Measurements from ENCODE around the gene DIP2A.

Gene DIP2A

DNA sequence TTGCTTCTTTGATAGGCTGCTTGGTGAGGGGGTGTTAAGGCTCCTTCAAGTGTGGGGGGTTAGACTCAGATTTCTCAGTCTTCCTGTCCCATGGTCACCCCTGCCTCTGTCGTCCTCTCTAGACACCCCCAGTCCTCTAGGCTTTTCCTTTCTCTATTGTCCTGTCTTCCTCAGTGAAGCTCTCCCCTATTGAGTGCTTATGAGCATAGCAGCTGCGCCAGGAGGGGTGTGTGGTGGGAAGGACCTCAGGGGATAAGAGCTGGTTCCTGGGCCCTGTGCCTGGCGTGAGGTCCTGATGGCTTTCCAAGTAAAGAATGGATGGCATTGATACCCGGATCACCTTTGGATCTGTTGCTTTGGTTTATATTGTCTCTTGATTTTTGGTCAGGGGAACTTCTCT, 69.1 kb downstream of the DIP2A start:
- no peak for DNase-seq (ENCODE audit: low spot score)

DNA sequence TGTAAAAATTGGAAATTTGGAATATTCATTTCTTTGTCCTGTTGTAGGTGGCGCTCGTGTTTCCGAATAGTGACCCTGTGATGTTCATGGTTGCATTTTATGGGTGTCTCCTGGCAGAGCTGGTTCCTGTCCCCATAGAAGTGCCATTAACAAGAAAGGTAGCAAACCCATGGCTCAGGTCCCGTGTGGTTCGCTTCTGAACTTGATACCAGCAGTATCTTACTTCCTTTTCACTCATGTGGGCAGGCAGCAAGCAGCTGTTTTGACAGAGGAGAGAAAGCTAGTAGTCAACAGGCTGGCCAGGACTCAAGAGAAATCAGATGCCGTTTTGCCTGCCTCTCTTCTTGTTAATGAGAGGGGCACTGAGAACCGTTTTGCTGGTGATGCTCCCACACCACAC, 73.4 kb downstream of the DIP2A start:
- DNase-seq (ENCODE audit: low spot score): no peak

DNA sequence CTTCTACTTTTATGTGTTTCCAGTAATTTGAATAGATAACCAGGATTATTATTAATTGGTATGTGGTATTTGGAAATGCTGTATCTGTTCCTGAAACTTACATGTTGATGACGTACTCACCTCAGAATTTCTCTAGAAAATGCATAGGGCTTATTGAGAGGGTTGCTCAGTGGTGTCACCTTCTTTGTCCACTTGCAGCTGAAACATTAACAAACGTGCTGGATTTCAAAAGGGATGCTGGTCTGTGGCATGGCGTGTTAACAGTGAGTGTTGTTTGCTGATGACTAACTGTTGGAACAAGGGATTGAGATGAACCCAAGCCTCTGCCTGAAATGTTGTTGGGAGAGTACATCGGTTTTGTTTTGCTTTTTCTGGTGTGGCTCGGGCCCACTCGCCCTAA, 78.3 kb downstream of the DIP2A start:
- no peak for DNase-seq (ENCODE audit: low spot score)

DNA sequence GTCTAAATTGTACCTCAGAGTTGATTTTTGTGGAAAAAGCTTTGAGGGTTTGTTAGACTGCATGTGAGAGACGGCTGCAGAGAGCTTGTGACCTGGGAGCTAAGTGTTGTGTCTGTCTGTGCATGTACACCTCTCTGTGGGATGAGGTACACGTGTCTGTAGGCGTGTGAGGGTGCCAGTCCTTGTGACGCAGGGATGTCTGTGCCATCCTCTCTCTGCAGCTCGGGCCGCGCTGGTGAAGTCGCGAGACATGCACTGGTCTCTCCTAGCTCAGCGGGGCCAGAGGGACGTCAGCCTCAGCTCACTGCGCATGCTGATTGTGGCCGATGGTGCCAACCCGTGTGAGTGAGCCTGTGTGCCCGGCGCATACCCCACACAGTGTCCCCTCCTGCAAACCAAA, 79.6 kb downstream of the DIP2A start:
- DNase-seq (ENCODE audit: low spot score): no peak

DNA sequence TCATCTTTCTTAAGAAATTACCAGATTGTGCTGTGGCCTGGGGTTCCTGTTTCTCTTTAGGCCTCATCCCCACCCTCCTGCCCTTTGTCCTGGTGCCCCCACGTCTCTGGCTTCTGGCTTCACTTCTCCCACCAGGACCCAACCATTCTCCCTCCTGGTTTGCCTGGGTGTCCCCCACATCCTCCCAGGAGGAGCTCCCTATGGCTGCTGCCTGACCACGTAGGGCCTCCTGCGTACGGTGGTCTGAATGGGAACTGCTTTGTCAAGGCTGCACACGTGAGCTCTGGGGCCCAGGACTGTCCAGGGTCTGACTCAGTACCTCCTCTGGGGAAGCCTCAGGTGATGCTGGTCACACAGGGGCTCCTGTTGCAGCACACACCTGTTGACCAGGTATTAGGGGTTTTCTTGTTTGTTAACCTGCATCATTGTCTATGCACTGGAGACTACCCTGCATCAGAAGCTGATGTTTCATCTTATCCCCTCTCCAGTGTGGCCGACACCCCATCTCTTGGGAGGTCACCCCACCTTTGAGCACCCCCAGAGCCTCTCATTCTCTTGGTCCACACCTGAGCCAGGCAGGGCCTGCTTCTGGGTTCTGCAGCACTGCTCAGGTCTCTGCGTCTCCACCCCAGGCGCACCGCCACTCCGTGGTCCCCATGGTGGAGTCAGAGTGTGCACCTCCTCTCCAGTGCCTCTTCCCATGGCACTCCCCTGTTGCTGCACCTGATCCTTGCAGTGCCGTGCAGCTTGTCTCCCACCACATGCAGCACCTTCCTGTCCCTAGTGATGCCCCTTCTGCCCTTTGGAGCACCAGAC, 80.4 kb downstream of the DIP2A start:
- no peak for DNase-seq (ENCODE audit: low spot score)

DNA sequence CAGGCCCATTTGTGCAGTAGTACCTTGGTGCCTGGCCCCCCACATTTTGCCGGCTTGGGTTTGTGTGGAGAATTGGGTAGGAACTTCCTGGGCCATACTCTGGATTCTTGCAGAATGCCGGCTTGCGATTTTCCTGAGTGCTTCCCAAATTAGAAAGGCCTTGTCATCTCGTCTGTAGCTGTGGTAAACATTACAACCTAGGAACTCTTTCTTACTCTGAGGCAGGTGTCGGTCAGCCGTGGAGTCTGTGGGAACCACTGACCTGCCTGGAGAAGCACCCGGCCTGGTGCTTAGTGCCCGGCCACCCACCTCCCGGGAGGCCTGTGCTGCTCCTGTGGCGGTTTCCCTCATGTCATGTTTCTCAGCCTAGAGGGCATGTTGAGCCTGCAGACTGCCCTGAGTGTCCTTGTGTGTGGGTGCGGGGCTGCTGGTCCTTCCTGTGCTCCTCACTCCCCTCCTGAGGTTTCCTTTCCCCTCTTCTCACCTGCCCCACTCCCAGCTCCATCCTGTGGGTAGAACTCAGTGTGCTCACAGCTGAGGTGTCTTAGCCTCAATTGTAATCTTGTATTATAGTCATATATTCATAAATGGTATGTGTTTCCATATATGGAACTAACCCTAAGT, 81.5 kb downstream of the DIP2A start:
- no peak for DNase-seq (ENCODE audit: low spot score)

DNA sequence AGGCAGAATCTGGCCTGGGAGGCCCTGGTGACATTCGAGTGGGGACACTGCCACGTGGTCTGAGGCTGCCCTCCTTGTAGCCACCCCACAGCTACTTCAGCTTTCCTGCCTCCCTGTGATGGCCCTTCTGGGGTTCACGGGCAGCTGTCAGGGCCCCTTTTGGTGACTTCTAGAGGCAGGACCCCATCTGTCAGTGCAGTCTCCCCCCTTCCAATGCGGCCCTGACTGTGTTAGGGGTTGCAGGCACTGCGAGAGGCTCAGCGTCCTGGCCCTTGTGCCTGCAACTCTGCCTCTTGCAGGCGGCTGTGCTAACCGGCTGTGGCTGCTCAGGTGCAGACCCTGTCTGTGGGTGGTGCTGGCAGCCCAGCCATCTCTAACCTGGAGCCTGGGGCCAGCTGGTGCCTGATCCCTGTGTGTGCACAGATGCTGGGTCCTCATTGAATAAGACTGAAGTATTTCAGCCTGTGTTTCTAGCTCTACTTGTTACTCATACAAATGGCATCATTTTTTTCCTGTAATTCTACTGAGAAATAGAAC, 84.0 kb downstream of the DIP2A start:
- DNase-seq (ENCODE audit: low spot score): no peak

DNA sequence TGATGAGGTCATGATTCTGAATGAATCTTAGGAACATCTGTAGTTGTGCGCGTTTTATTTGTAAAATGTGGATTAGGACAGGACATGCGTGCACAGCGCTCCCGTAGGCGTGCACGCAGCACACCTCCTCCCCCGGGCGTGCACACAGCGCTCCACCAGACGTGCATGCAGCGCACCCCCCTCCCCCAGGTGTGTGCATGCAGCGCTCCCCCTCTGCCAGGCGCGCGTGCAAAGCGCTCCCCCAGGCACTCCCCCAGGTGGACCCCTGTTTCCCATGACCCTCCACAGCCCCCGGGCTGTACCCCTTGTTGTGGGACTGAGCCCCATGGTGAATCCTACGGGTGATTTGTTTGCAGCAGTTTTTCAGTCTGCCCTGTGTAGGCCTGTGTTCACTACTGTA, 84.6 kb downstream of the DIP2A start:
- no peak for DNase-seq (ENCODE audit: low spot score)

DNA sequence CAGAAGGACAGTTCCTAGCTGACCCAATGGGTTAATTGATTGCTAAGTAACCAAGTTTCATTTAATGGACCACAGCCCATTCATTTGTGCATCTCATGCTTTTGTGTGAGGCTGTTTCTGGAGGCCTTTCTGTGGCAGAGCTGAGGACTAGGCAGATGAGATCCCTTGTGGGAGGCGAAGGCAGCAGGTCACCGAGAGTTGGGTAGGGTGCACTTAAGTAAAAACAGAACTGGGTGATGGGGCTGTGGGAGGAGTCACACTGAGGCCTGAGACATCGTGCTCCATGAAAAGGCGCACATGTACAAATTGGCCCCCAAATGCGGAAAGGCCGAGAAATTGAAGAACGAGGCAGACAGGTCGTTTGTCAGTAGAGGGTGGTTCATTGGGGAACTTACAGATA, 85.3 kb downstream of the DIP2A start:
- DNase-seq (ENCODE audit: low spot score): no peak

DNA sequence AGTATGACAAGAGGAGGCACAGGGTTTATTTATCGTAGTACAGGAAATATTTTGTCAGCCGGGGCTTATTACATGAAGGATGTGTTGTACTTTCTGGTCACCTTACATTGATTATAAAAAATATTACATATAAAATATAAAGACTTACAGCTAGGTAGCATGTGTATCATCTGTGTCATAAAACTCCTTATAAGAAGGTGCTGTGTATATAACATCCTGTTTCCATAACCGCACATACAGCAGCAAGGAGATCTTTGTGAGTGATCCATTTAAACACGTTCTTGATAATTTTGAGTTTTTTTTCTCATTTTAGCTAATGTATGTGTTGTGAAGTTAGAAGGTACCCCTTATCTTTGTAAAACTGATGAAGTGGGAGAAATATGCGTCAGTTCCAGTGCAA, 86.1 kb downstream of the DIP2A start:
- DNase-seq (ENCODE audit: low spot score): no peak

DNA sequence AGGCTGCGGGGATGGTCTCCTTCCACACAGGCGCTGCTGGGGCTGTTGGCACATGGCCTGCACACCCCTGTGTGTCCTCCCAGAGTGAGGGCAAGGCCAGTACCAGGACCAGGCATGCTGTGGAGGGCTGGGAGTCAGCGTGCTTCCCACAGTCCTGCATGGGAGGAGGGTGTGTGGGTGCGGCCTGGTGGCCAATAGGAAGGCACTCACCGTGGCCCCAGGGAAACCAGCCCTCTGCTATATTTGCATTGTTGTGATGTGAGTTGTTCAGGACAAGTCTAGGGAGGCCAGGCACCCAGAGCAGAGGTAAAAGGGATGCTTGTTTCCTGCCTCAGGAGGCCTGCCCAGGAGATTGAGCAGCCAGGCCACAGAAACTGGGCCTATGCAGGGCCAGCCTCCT, 86.7 kb downstream of the DIP2A start:
- no peak for DNase-seq (ENCODE audit: low spot score)

DNA sequence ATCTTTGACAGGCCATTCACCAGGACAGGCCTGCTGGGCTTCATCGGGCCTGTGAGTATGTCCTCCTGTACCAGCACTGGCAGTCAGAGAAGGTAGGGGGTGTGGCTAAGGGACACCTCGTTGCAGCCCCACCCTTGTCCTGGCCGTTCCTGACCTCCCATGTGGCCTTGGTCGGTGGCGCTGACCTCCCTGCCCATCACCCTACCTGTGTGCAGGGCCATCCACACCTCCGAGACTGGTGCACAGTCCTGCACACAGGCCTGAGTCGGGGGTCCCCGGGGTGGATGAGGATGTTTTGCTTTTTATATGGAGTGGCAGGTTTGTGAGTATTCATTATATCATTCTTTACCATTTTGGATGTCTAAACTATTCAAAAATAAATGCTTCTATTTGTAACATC, 87.2 kb downstream of the DIP2A start:
- no peak for DNase-seq (ENCODE audit: low spot score)

DNA sequence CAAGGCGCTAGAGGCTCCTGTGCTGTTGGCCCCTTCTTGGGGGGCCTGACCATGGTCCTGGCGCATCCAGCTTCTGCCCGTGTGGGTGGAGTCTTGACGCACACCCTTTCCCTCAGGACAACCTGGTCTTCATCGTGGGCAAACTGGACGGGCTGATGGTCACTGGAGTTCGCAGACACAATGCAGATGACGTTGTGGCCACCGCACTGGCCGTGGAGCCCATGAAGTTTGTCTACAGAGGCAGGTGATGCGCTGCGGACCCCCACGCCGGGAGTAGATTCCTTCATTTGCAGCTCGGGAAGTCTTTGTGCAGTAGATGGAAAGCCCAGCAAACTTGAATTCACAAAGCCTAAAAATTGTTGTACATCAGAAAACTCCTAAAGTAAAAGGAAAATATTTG, 88.1 kb downstream of the DIP2A start:
- DNase-seq (ENCODE audit: low spot score): no peak

DNA sequence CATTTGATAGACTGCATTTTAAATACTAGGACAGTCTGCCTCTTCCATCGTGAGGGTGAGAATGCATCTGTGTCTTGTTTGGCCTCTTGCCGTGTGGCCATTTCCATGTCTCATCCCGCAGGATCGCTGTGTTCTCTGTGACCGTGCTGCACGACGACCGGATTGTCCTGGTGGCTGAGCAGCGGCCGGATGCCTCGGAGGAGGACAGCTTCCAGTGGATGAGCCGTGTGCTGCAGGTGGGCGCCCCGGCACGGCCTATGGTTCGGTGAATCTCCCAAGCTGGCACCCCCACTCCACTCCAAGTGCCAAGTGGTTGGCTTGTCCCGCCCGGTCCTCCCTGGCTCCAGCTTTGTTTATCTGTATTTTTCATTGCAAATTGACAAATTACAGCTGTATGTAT, 91.0 kb downstream of the DIP2A start:
- DNase-seq (ENCODE audit: low spot score): no peak

DNA sequence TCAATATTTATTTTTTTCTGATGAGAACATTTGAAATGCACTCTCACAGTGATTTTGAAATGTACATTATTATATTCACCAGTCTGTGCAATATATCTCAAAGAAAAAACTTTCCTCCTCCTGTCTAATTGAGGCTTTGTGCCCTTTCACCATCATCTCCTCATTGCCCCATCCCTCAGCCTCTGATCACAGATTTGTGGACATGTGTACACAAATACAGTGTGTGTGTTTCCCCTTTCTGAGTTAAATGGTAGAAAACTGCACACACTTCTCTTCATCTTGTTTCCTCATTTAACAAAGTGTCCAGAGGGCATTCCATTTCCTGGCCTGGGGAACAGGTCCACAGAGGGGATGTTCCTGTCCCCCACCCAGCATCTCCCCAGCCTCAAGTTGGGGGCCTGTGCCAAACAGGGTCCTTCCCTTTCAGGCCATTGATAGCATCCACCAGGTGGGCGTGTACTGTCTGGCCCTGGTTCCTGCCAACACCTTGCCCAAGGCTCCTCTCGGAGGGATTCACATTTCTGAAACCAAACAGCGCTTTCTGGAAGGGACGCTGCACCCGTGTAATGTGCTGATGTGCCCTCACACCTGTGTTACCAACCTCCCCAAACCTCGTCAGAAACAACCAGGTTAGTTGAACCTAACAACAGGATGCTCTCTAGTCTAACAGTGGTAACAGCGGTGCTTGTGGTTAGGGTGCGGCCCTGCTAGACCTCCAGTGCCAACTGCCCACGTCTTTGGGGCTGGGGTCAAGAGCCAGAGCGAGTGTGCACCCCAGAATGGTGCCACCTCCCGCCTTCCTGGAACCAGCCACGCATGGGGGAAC, 91.6 kb downstream of the DIP2A start:
- DNase-seq (ENCODE audit: low spot score): no peak

DNA sequence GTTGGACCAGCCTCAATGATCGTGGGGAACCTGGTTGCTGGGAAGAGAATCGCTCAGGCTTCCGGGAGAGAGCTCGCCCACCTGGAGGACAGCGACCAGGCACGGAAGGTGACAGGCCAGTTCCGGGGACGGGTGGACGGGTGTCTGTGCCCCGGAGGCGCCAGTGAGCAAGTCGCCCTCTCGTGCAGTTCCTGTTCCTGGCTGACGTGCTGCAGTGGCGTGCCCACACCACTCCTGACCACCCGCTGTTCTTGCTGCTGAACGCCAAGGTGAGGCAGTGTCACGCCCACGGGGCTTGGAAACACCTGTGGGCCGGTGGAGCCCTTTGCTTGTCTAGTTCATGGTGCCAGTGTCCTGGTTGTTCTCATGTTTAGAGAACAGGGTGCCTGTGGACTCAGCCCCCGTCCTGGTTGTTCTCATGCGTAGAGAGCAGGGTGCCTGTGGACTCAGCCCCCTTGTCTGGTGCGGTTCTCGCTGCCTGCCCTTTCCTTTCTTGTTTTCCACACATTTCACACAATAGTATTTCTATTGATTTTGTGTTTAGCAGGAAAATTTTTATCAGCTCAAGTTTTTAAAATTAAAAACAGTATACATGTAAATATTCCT, 93.0 kb downstream of the DIP2A start:
- no peak for DNase-seq (ENCODE audit: low spot score)

DNA sequence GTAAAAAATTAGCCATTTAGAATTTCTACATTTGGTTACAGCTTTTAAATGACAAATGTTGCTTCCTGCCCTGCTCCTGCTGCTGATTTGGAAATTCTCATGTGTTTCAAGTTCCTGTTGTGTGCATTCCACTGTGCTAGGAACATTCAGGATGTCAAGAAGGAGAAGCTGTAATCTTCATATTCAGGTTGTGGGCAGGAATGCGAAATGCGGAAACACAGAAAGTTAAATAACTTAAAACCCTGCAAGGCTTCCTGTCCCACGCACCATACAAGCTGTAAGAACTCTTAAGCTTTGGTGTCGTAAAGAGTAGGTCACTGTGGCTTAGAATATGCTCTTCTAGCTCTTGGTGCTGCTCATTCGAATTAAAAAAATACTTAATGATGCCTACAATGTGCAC, 93.6 kb downstream of the DIP2A start:
- DNase-seq (ENCODE audit: low spot score): peak; percentile 27

DNA sequence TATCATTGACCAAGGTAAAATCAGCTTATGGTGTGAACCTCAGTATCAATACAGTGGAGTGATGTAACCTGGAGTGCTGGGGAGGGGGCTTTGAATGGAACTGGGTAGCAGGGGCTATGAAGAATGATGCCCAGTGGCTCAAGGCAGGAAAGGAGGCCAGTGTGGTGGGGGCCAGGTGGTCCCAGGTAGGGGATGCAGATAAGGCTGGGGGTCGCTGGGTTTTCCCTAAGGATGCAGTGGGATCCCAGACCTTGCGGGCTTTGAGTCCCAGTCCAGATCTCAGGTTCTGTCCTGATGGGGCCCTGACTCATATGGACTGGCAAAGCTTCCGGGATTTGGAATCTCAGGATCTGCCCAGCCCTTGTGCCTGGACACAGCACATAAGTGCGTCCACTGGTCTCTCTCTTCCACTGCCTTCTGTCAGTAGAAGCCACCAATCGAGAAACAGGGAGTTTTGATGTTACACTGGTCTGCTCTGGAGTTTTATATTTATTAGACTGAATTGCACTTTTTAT, 94.2 kb downstream of the DIP2A start:
- DNase-seq (ENCODE audit: low spot score): no peak

DNA sequence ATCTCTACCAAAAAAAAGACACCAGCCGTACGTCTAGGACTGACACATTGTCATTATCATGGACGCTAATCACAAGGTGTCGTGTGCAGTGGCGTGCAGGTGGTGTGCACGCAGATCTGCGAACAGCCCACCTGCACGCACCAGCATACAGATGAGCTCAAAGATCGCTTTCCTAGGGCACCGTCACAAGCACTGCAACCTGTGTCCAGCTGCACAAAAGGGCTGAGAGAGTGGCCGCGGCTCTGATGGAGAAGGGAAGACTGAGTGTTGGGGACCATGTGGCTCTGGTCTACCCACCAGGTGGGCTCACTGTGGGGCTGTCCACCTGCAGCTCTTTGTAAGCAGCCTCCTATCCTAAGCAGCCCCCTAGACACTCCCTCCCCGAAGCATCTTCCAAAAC, 95.3 kb downstream of the DIP2A start:
- no peak for DNase-seq (ENCODE audit: low spot score)

DNA sequence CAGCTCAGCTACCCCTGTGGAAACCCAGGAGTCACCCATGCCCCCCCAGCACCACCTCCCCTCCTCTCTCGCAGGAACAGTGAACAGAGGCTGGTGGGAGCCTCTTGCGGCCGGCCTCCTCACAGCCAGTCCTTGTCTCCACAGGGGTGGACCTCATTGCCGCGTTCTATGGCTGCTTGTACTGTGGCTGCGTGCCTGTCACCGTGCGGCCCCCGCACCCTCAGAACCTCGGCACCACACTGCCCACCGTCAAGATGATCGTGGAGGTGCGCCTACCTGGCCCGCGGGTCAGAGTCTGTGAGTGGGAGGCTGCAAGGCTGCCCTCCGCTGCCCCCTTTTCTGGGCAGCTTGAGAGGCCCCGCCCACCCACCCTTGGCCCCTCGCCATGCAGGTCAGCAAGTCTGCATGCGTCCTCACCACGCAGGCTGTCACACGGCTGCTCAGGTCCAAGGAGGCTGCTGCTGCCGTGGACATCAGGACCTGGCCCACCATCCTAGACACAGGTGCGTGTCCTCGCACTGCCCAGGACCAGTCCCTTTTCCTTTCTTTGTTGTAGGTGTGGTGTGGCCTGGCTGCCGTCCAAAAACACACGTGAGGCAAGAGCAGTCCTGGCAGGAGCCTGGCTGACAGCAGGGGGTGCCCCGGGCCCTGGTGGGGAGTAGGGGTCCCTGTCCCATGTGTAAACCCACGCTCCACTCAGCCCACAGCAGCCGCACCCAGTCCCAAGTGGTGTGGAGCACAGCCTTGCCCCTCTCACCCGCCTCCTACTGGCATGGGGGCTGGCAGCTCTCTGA, 95.9 kb downstream of the DIP2A start:
- no peak for DNase-seq (ENCODE audit: low spot score)

DNA sequence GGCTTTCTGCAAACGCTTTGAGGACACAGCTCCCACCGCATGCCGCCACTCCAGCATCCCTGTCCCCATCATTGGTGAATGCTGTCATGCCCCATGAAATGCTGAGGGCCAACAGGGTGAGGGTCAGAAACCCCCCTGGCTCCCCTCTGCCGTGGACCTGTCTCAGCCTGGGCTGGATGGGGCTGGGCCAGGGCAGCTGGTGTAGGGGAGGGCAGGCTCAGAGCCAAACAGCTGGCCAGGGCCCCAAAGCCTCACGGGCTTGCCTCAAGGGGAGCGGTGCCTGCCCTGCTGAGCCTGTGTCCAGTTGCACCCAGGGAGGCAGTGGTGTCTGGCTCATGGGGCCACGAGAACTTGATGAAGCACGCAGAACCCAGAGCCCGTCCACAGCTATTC, 96.5 kb downstream of the DIP2A start:
- no peak for DNase-seq (ENCODE audit: low spot score)
